DND-41 (cell line): Measurements from ENCODE around the gene CAPZA1.

Experiments used
- CTCF ChIP-seq: IDR thresholded peaks from 2 replicates; pipeline ENCODE4 v1.5.1; 2012; ENCODE audit warnings: borderline replicate concordance, low read length, moderate library complexity, mild to moderate bottlenecking; ENCODE audit not compliant: poor library complexity, severe bottlenecking; ENCODE audit errors: extremely low read depth
- EZH2 ChIP-seq: IDR thresholded peaks from 3 replicates; pipeline ENCODE4 v1.6.1; 2012; ENCODE audit warnings: borderline replicate concordance, low read depth, mild to moderate bottlenecking, moderate library complexity, low read length, inconsistent platforms; ENCODE audit not compliant: severe bottlenecking

DNA sequence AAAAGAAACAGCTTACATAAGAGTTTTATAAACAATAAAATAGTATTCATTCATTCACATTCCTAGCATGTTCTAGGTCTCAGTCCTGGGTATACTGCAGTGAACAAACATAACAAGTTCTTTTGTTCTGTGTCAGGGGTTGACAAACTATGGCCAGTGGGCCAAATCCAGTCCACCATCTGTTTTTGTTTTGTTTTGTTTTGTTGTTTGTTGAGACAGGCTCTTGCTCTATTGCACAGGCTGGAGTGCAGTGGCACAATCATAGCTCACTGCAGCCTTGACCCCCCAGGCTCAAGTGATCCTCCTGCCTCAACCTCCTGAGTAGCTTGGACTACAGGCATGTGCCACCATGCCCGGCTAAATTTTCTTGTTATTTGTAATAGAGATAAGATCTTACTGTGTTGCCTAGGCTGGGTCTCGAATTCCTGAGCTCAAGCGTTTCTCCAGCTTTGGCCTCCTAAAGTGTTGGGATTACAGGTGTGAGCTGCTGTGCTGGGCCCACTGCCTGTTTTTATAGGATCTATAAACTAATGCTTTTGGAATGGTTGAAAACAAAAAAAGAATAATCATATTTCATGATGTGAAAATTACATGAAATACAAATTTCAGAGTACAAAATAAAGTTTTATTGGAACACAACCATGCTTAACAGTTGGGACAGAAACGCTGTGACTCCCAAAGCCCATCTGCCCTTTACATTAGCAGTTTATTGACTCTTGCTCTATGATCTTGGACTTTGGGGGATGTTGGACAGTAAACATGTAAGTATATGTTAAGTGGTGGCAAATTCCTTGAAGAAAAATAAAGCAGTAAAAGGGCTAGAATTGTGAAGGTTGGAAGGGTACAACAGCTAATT, 17.9 kb downstream of the CAPZA1 start:
- no peak for TF ChIP-seq CTCF
- TF ChIP-seq EZH2: no peak
